Skeletal muscle satellite cell (primary cell): ENCODE data around the gene GRAMD1A.
"Not testable (repeated sequence)": the region's sequence is repeated elsewhere in the genome, so short reads cannot be mapped to it uniquely, and the experiment has no call there.

Experiments
- H3K27me3 ChIP-seq: 2 replicates; pipeline ENCODE4 v1.7.0; 2013; ENCODE audit warnings: low read length; ENCODE audit not compliant: control insufficient read depth, insufficient read depth
- H3K36me3 ChIP-seq: 2 replicates; pipeline ENCODE4 v1.7.0; 2013; ENCODE audit warnings: mild to moderate bottlenecking, control low read depth, low read length; ENCODE audit not compliant: insufficient read depth
- H3K4me1 ChIP-seq: 2 replicates; pipeline ENCODE4 v1.7.0; 2013; ENCODE audit warnings: low read length; ENCODE audit not compliant: control insufficient read depth, insufficient read depth
- H3K4me2 ChIP-seq: 2 replicates; pipeline ENCODE4 v1.7.0; 2013; ENCODE audit warnings: mild to moderate bottlenecking, low read length
- H3K4me3 ChIP-seq: 2 replicates; pipeline ENCODE4 v1.7.0; 2013; ENCODE audit warnings: low read length
- H3K9ac ChIP-seq: 2 replicates; pipeline ENCODE4 v1.7.0; 2013; ENCODE audit warnings: mild to moderate bottlenecking, low read depth, low read length, moderate library complexity
- H3K9me3 ChIP-seq: replicated peaks from 2 replicates; pipeline ENCODE4 v1.7.0; 2013; ENCODE audit warnings: mild to moderate bottlenecking, control low read depth, low read length

GRAMD1A gene

GRCh38 chr19:34998224-34998623, 1.9 kb upstream of the GRAMD1A start:
- not testable (repeated sequence) for H3K36me3 ChIP-seq, H3K9ac ChIP-seq, H3K27me3 ChIP-seq, H3K9me3 ChIP-seq, H3K4me3 ChIP-seq, H3K4me2 ChIP-seq
- H3K4me1 ChIP-seq, result peaks cover 22% of the 10 kb centered on the region

- H3K9me3 ChIP-seq, result no peaks in the 10 kb centered on the region
- H3K9ac ChIP-seq, result peak overlapping the region; percentile 89
- H3K4me1 ChIP-seq, result peaks cover 22% of the 10 kb centered on the region
- H3K36me3 ChIP-seq, result peaks cover 6% of the 10 kb centered on the region
- H3K4me3 ChIP-seq, result peak overlapping the region; percentile 75
- H3K27me3 ChIP-seq, result no peaks in the 10 kb centered on the region
- H3K4me2 ChIP-seq, result peak overlapping the region; percentile 98
These were observed 1.2 kb upstream of the GRAMD1A start for GRCh38 chr19:34998777-34999497.

- Histone ChIP-seq H3K27me3 (no peaks in the 10 kb centered on the region), H3K4me3 (peak overlapping the region; percentile 75), H3K9me3 (no peaks in the 10 kb centered on the region), H3K4me2 (peak overlapping the region; percentile 98), H3K4me1 (peaks cover 14% of the 10 kb centered on the region), H3K36me3 (peaks cover 6% of the 10 kb centered on the region), H3K9ac (peak overlapping the region; percentile 89)
These were observed 169 bp downstream of the GRAMD1A start for GRCh38 chr19:35000338-35000646.

GRCh38 chr19:35000647-35001501, 751 bp downstream of the GRAMD1A start:
- Histone ChIP-seq H3K4me1 (peaks cover 19% of the 10 kb centered on the region), H3K4me3 (peak overlapping the region; percentile 75), H3K4me2 (peak overlapping the region; percentile 83), H3K9ac (peak overlapping the region; percentile 69), H3K36me3 (peaks cover 10% of the 10 kb centered on the region), H3K9me3 (no peaks in the 10 kb centered on the region), H3K27me3 (no peaks in the 10 kb centered on the region)

GRCh38 chr19:35002037-35002535, 2.0 kb downstream of the GRAMD1A start:
- H3K9ac ChIP-seq, result no peak overlapping the region
- H3K27me3 ChIP-seq, result no peaks in the 10 kb centered on the region
- peaks cover 26% of the 10 kb centered on the region for H3K4me1 ChIP-seq
- H3K4me2 ChIP-seq, result peak overlapping the region; percentile 31
- H3K36me3 ChIP-seq, result peaks cover 19% of the 10 kb centered on the region
- no peaks in the 10 kb centered on the region for H3K9me3 ChIP-seq
- no peak overlapping the region for H3K4me3 ChIP-seq

GRCh38 chr19:35004517-35005255, 4.6 kb downstream of the GRAMD1A start:
- Histone ChIP-seq H3K4me3 (no peak overlapping the region), H3K27me3 (no peaks in the 10 kb centered on the region), H3K9me3 (no peaks in the 10 kb centered on the region), H3K4me1 (peaks cover 19% of the 10 kb centered on the region), H3K36me3 (peaks cover 27% of the 10 kb centered on the region), H3K9ac (no peak overlapping the region), H3K4me2 (no peak overlapping the region)

- peaks cover 19% of the 10 kb centered on the region for H3K4me1 ChIP-seq
- H3K36me3 ChIP-seq, result peaks cover 34% of the 10 kb centered on the region
These were observed 5.3 kb downstream of the GRAMD1A start for GRCh38 chr19:35005256-35005977.

GRCh38 chr19:35006007-35006341, 5.9 kb downstream of the GRAMD1A start:
- H3K4me1 ChIP-seq, result peaks cover 19% of the 10 kb centered on the region

More at GRCh38 chr19:35005256-35005977, 5.3 kb downstream of the GRAMD1A start:
- H3K4me3 ChIP-seq, result no peak overlapping the region
- no peaks in the 10 kb centered on the region for H3K27me3 ChIP-seq
- H3K9me3 ChIP-seq, result no peaks in the 10 kb centered on the region
- no peak overlapping the region for H3K4me2 ChIP-seq
- H3K9ac ChIP-seq, result no peak overlapping the region

GRCh38 chr19:35006342-35006998, 6.3 kb downstream of the GRAMD1A start:
- H3K4me1 ChIP-seq, result peaks cover 19% of the 10 kb centered on the region
- no peaks in the 10 kb centered on the region for H3K9me3 ChIP-seq
- no peaks in the 10 kb centered on the region for H3K27me3 ChIP-seq
- H3K4me3 ChIP-seq, result no peak overlapping the region
- peak overlapping the region; percentile 39 for H3K4me2 ChIP-seq
- H3K36me3 ChIP-seq, result peaks cover 38% of the 10 kb centered on the region
- no peak overlapping the region for H3K9ac ChIP-seq

More at GRCh38 chr19:35006007-35006341, 5.9 kb downstream of the GRAMD1A start:
- Histone ChIP-seq H3K36me3 (peaks cover 38% of the 10 kb centered on the region), H3K4me2 (peak overlapping the region; percentile 39)
- not testable (repeated sequence) for H3K4me3 ChIP-seq, H3K9ac ChIP-seq, H3K9me3 ChIP-seq, H3K27me3 ChIP-seq

- Histone ChIP-seq H3K4me2 (no peak overlapping the region), H3K4me3 (no peak overlapping the region), H3K36me3 (peaks cover 41% of the 10 kb centered on the region), H3K9me3 (no peaks in the 10 kb centered on the region), H3K9ac (no peak overlapping the region), H3K4me1 (peaks cover 19% of the 10 kb centered on the region), H3K27me3 (no peaks in the 10 kb centered on the region)
These were observed 6.9 kb downstream of the GRAMD1A start for GRCh38 chr19:35006999-35007365.
